Mucosa of descending colon (tissue), 3 donors: Measurements from ENCODE around the gene GMPR2. TPM values are rescaled to one million over a fixed set of nuclear protein-coding genes. Genes with fewer than 3 reads are reported as not detected.
A peak's percentile ranks its signal among the peaks of the same experiment; 100 is the strongest.
"Not testable (repeated sequence)": the region's sequence is repeated elsewhere in the genome, so short reads cannot be mapped to it uniquely, and the experiment has no call there.

ENCODE experiments used
- ATAC-seq: fragments of 200-7000 bp; cut with Tn5 transposase; one replicate; pipeline ENCODE4 v1.9.1; 2020; ENCODE audit warnings: mild to moderate bottlenecking, moderate library complexity
- DNase-seq, 3 donors: peaks; one replicate each; pipeline ENCODE4 v3.0.0-alpha.2; 2020
- H3K36me3 ChIP-seq: fragments of 200-600 bp; one replicate; pipeline ENCODE4 v1.8.0; 2021; ENCODE audit warnings: low read depth, mild to moderate bottlenecking
- H3K4me1 ChIP-seq: fragments of 200-600 bp; one replicate; pipeline ENCODE4 v1.8.0; 2021; ENCODE audit warnings: low read depth, mild to moderate bottlenecking
- H3K4me3 ChIP-seq: fragments of 200-600 bp; one replicate; pipeline ENCODE4 v1.8.0; 2021; ENCODE audit warnings: mild to moderate bottlenecking
- H3K9me3 ChIP-seq: fragments of 200-600 bp; one replicate; pipeline ENCODE4 v1.8.0; 2021; ENCODE audit warnings: mild to moderate bottlenecking
- CTCF ChIP-seq: fragments of 200-600 bp; IDR thresholded peaks from one replicate; pipeline ENCODE4 v1.8.0; 2022; ENCODE audit warnings: antibody characterized with exemption, mild to moderate bottlenecking
- intact Hi-C, 2 donors: fragments of 100-400 bp; cut with DNase I in 1 of 2; cut with micrococcal nuclease in 1 of 2; formaldehyde crosslinking; loops; one replicate each; pipeline versions ENCODE4 v1.11.0 to v1.11.1; 2022; cut with DNase I, micrococcal nuclease
- total RNA-seq, 3 donors: library from RNA; stranded (reverse); fragmentation: NEBNext Ultra II Directional in 2 of 3; extraction: Animal tissue kit (Norgen Biotek cat#: 25700) in 2 of 3; gene quantifications; one replicate each; pipeline versions ENCODE4 v1.2.1 to v1.2.4, GENCODE V29; 2021 to 2023
- donor health status: DM: no; HTN: no; CAD: no; lungs with moderate emphysema.
- donor health status: DM: no; HTN: no; CAD: no.
- donor health status: DM: no; HTN: yes; CAD: no.

Gene GMPR2
- total RNA-seq, 3 donors from 2014 or later: 59.7 to 83.5 (median 61.6) TPM

- TF ChIP-seq CTCF: no peak
- Histone ChIP-seq H3K36me3 (peaks cover 3% of the 10 kb centered on the region), H3K9me3 (no peaks in the 10 kb centered on the region), H3K4me3 (no peak overlapping the region), H3K4me1 (peaks cover 19% of the 10 kb centered on the region)
- intact Hi-C loops: no loop called here
- no peak for DNase-seq
- no peak for ATAC-seq
These were observed 18.7 kb upstream of the GMPR2 start for GRCh38 chr14:24213866-24214662.

GRCh38 chr14:24215495-24216344 lies 17.0 kb upstream of the GMPR2 start, which contains the start of gene MDP1:
Gene MDP1, minus strand, starts transcription at chr14:24216066. Its CDS starts 111 bp downstream, at chr14:24215955.
- peaks cover 19% of the 10 kb centered on the region for H3K4me1 ChIP-seq
- peak; percentile 91 for DNase-seq
- H3K36me3 ChIP-seq: no peaks in the 10 kb centered on the region
- H3K9me3 ChIP-seq: no peaks in the 10 kb centered on the region
- H3K4me3 ChIP-seq: peak within 1 kb of the TSS; percentile 74
- intact Hi-C loops: no loop called here
- peak; percentile 31 for TF ChIP-seq CTCF
- peak; percentile 86 for ATAC-seq

GRCh38 chr14:24216345-24216699 lies 16.4 kb upstream of the GMPR2 start:
- H3K4me1 ChIP-seq: peaks cover 19% of the 10 kb centered on the region
- no peak overlapping the region for H3K4me3 ChIP-seq

GRCh38 chr14:24216876-24217275 lies 15.9 kb upstream of the GMPR2 start:
- H3K4me3 ChIP-seq, intact Hi-C loops, ATAC-seq: not testable (repeated sequence)

More at GRCh38 chr14:24216345-24216699, 16.4 kb upstream of the GMPR2 start:
- Histone ChIP-seq H3K36me3 (no peaks in the 10 kb centered on the region), H3K9me3 (no peaks in the 10 kb centered on the region)
- intact Hi-C loops: no loop called here
- TF ChIP-seq CTCF: no peak
- no peak for DNase-seq
- ATAC-seq: no peak

GRCh38 chr14:24219080-24219479 lies 13.6 kb upstream of the GMPR2 start:
- ATAC-seq (no peak), DNase-seq (no peak)
- intact Hi-C loops: no loop called here
- H3K9me3 ChIP-seq: no peaks in the 10 kb centered on the region
- H3K36me3 ChIP-seq: no peaks in the 10 kb centered on the region
- H3K4me3 ChIP-seq: no peak overlapping the region
- no peak for TF ChIP-seq CTCF
- H3K4me1 ChIP-seq: peaks cover 9% of the 10 kb centered on the region

More at GRCh38 chr14:24216876-24217275, 15.9 kb upstream of the GMPR2 start:
- not testable (repeated sequence) for H3K36me3 ChIP-seq, DNase-seq, H3K9me3 ChIP-seq
- peaks cover 19% of the 10 kb centered on the region for H3K4me1 ChIP-seq

GRCh38 chr14:24219521-24219920 lies 13.2 kb upstream of the GMPR2 start:
- Histone ChIP-seq H3K4me1 (peaks cover 6% of the 10 kb centered on the region), H3K9me3 (no peaks in the 10 kb centered on the region), H3K4me3 (no peak overlapping the region), H3K36me3 (no peaks in the 10 kb centered on the region)
- intact Hi-C loops: no loop called here
- no peak for DNase-seq
- no peak for ATAC-seq
- TF ChIP-seq CTCF: no peak

- DNase-seq, H3K4me3 ChIP-seq, intact Hi-C loops, H3K36me3 ChIP-seq, ATAC-seq, H3K4me1 ChIP-seq, H3K9me3 ChIP-seq: not testable (repeated sequence)
These were observed 9.7 kb upstream of the GMPR2 start for GRCh38 chr14:24222987-24223386.
